Bone marrow (tissue), 2 donors: ENCODE data around the gene IL17REL.
"Not testable (repeated sequence)": the region's sequence is repeated elsewhere in the genome, so short reads cannot be mapped to it uniquely, and the experiment has no call there.

Experiments
- DNase-seq, 2 donors: peaks; one replicate each; lab custom pipeline; 2025; lab: John Stamatoyannopoulos, UW

IL17REL gene

GRCh38 chr22:49956418-49956770, 56.2 kb downstream of the IL17REL start:
- DNase-seq, result no peak

- DNase-seq, result no peak
These were observed 56.8 kb downstream of the IL17REL start for GRCh38 chr22:49955581-49956417.

GRCh38 chr22:49954991-49955580, 57.5 kb downstream of the IL17REL start:
- DNase-seq, result no peak

GRCh38 chr22:49954354-49954753, 58.2 kb downstream of the IL17REL start:
- DNase-seq, result no peak

GRCh38 chr22:49953680-49954344, 58.8 kb downstream of the IL17REL start:
- no peak for DNase-seq

GRCh38 chr22:49953027-49953679, 59.4 kb downstream of the IL17REL start:
- no peak for DNase-seq

- DNase-seq, result no peak
These were observed 60.3 kb downstream of the IL17REL start for GRCh38 chr22:49951986-49952896.

GRCh38 chr22:49951678-49951985, 60.9 kb downstream of the IL17REL start:
- DNase-seq, result no peak

- DNase-seq, result no peak
These were observed 61.4 kb downstream of the IL17REL start for GRCh38 chr22:49951000-49951677.

- no peak for DNase-seq
These were observed 62.1 kb downstream of the IL17REL start for GRCh38 chr22:49950396-49950994.

- no peak for DNase-seq
These were observed 62.7 kb downstream of the IL17REL start for GRCh38 chr22:49949914-49950292.

GRCh38 chr22:49948958-49949913, 63.3 kb downstream of the IL17REL start:
- no peak for DNase-seq

GRCh38 chr22:49948116-49948957, 64.2 kb downstream of the IL17REL start:
- DNase-seq, result no peak

GRCh38 chr22:49947296-49947622, 65.3 kb downstream of the IL17REL start:
- no peak for DNase-seq

GRCh38 chr22:49946612-49947295, 65.8 kb downstream of the IL17REL start:
- DNase-seq, result no peak

GRCh38 chr22:49945042-49945794, 67.3 kb downstream of the IL17REL start:
- DNase-seq, result not testable (repeated sequence)
